Activated naive CD4-positive, alpha-beta T cell treated with anti-CD3 and anti-CD28 coated beads, Interleukin-2, amount 10 ng/mL, durations not matched to agents 7 days and 5 days (primary cell): ENCODE data around the gene AOPEP.

ENCODE experiments used
- CTCF ChIA-PET: fragments of 350-600 bp; sonication (Branson Sonifier 250); formaldehyde crosslinking; loops from one replicate; lab custom pipeline; 2021; ENCODE audit warnings: antibody characterized with exemption; lab: Charles Lee
- DNase-seq: peaks from one replicate; pipeline ENCODE4 v3.0.0-alpha.2; 2020
- H3K27ac Mint-ChIP-seq: one replicate; pipeline ENCODE4 v1.8.0; 2021; ENCODE audit warnings: mild to moderate bottlenecking, moderate library complexity, mixed read lengths
- H3K27me3 Mint-ChIP-seq: one replicate; pipeline ENCODE4 v1.8.0; 2021; ENCODE audit warnings: mild to moderate bottlenecking, mixed read lengths
- H3K36me3 Mint-ChIP-seq: one replicate; pipeline ENCODE4 v1.8.0; 2021; ENCODE audit warnings: mixed read lengths
- H3K4me1 Mint-ChIP-seq: one replicate; pipeline ENCODE4 v1.8.0; 2021; ENCODE audit warnings: mixed read lengths
- H3K4me3 Mint-ChIP-seq: one replicate; pipeline ENCODE4 v1.8.0; 2021; ENCODE audit warnings: mild to moderate bottlenecking, moderate library complexity, mixed read lengths
- H3K9me3 Mint-ChIP-seq: one replicate; pipeline ENCODE4 v1.8.0; 2021; ENCODE audit warnings: mixed read lengths

The AOPEP gene

GRCh38 chr9:94813379-94813778 is 86.9 kb downstream of the AOPEP start:
- Mint-ChIP-seq H3K4me3 (no peak overlapping the region), H3K9me3 (no peaks in the 10 kb centered on the region), H3K27ac (no peak overlapping the region), H3K36me3 (peaks cover 7% of the 10 kb centered on the region), H3K4me1 (no peaks in the 10 kb centered on the region), H3K27me3 (no peaks in the 10 kb centered on the region)
- CTCF ChIA-PET, result no interaction called here
- DNase-seq, result no peak

DNA sequence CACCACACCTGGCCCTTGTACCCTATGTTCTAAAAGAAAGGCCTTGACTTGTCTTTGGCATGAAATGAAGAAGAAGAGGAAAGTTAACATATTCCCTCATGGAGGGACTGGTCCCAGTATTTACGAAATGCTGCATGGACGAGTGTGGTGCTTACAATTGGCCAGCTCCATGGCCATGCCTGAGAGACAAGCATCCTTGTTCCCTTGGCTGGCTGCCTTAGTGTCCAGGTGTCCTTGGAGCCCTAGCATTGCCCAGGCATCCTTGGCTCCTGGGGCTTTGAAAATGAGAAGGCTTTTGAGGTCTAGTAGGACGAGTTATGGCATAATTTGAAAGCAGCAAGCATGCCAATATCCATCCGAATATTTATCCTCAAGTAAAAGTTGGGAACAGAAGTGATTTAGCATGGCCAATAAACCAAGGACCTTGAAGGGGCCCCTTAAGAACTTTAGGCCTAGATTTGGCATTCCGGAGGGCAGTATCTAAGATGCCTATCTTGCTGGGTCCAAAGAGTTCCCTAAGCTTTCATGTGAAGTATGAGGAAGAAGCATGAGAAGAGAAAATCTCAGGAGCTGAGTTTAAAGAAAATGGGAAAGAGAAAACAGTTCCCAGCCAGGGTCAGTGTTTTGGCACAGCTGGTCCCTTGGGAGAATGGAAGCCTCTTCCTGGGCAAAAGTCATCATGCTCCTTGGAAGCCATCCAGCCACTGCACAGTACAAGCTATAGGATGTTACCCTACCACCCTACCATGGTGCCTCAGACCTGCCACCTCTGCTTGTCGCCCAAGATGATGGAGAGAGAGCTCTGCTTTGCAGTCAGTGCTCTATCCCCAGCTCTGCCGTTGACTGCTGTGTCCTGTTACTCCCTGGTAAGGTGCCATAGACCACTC is 91.0 kb downstream of the AOPEP start:
- no peaks in the 10 kb centered on the region for H3K9me3 Mint-ChIP-seq
- no peaks in the 10 kb centered on the region for H3K27me3 Mint-ChIP-seq
- peak overlapping the region; percentile 52 for H3K27ac Mint-ChIP-seq
- H3K4me3 Mint-ChIP-seq, result no peak overlapping the region
- DNase-seq, result no peak
- H3K4me1 Mint-ChIP-seq, result peaks cover 11% of the 10 kb centered on the region
- peaks cover 7% of the 10 kb centered on the region for H3K36me3 Mint-ChIP-seq
- CTCF ChIA-PET, result no interaction called here

GRCh38 chr9:94818178-94818541 is 91.7 kb downstream of the AOPEP start:
- H3K4me3 Mint-ChIP-seq, result no peak overlapping the region
- peak overlapping the region; percentile 52 for H3K27ac Mint-ChIP-seq
- no peak for DNase-seq
- H3K9me3 Mint-ChIP-seq, result no peaks in the 10 kb centered on the region
- peaks cover 11% of the 10 kb centered on the region for H3K4me1 Mint-ChIP-seq
- peaks cover 8% of the 10 kb centered on the region for H3K36me3 Mint-ChIP-seq
- no peaks in the 10 kb centered on the region for H3K27me3 Mint-ChIP-seq
- CTCF ChIA-PET, result interaction anchor here (0.7 kb wide), 1 partner anchor 313 kb away, joined by 3 read pairs; no protein-coding TSS in a partner anchor

DNA sequence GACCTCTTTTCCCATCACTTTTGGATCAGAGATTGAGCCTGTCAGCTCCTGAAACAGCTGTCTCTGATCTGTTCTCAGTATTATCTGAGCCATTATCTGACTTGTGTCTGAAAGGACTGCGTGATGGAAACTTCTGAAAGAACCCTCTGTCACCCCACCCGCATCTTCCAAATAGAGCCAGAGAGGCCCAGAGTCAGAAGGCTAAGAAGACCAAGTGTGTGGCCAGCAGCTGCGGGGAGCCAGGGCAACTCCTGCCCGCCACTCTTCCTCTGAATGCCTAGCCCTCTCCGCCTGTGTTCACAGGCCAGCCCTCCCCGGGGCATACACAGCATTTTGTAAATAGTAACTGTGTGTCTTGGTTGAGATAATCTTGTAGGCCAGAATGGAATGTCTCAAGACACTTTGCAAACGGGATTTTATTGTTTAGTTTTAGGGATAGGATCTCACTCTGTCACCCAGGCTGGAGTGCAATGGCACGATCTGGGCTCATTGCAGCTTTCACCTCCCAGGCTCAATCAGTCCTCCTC is 92.7 kb downstream of the AOPEP start:
- peaks cover 6% of the 10 kb centered on the region for H3K36me3 Mint-ChIP-seq
- no peaks in the 10 kb centered on the region for H3K9me3 Mint-ChIP-seq
- H3K4me3 Mint-ChIP-seq, result no peak overlapping the region
- CTCF ChIA-PET, result interaction anchor here (0.7 kb wide), 1 partner anchor 312 kb away, joined by 3 read pairs; no protein-coding TSS in a partner anchor
- no peaks in the 10 kb centered on the region for H3K27me3 Mint-ChIP-seq
- no peak overlapping the region for H3K27ac Mint-ChIP-seq
- DNase-seq, result no peak
- peaks cover 11% of the 10 kb centered on the region for H3K4me1 Mint-ChIP-seq

GRCh38 chr9:94821098-94821887 is 94.8 kb downstream of the AOPEP start:
- H3K27ac Mint-ChIP-seq, result no peak overlapping the region
- H3K9me3 Mint-ChIP-seq, result no peaks in the 10 kb centered on the region
- no peak overlapping the region for H3K4me3 Mint-ChIP-seq
- H3K4me1 Mint-ChIP-seq, result peaks cover 11% of the 10 kb centered on the region
- DNase-seq, result no peak
- peaks cover 3% of the 10 kb centered on the region for H3K36me3 Mint-ChIP-seq
- H3K27me3 Mint-ChIP-seq, result no peaks in the 10 kb centered on the region
- CTCF ChIA-PET, result no interaction called here

GRCh38 chr9:94822273-94822672 is 95.8 kb downstream of the AOPEP start:
- Mint-ChIP-seq H3K4me3 (no peak overlapping the region), H3K27me3 (no peaks in the 10 kb centered on the region), H3K27ac (no peak overlapping the region), H3K36me3 (peaks cover 3% of the 10 kb centered on the region), H3K9me3 (no peaks in the 10 kb centered on the region), H3K4me1 (peaks cover 11% of the 10 kb centered on the region)
- CTCF ChIA-PET, result no interaction called here
- no peak for DNase-seq

DNA sequence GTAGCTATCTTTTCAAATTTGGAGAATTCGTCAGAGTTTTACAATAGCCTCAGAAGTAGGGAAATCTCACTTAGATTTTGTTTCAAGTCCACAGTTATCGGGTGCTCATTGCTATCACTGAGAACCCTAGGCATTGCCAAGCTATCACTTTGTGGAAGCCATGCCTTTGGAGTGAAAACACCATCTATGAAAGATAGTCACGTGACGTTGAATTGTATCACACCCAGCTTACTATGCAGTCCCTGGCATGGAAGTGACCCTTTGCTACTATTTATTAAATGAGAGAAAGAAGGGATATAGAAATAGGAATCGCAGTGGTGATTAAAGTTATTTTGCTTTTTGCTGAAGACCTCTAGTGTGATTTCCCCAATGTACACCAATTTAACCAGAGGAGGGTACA is 97.2 kb downstream of the AOPEP start:
- Mint-ChIP-seq H3K4me3 (no peak overlapping the region), H3K9me3 (no peaks in the 10 kb centered on the region), H3K27ac (no peak overlapping the region), H3K4me1 (peaks cover 11% of the 10 kb centered on the region), H3K27me3 (no peaks in the 10 kb centered on the region), H3K36me3 (peaks cover 3% of the 10 kb centered on the region)
- no peak for DNase-seq
- CTCF ChIA-PET, result interaction anchor here (0.5 kb wide), 1 partner anchor 26 kb away, joined by 3 read pairs; no protein-coding TSS in a partner anchor

DNA sequence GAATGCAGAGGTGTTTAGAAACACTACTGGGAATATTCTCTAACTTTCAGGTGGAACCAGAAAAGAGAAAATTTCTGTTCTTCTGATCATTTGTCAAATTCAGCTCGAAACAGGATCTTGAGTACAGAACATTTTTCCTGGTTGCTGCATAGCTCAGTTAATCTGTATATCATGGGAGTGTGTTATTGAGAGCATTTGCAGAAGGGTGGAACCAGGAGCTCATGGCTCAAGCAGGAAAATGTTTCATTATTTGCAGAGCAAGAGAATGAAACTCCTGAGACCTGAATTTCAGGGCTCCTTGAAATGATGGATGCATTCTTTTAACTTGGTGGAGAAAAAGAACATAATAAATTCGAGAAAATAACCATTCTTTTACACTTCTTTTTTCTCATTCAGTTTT is 97.9 kb downstream of the AOPEP start:
- Mint-ChIP-seq H3K27ac (no peak overlapping the region), H3K4me1 (peaks cover 11% of the 10 kb centered on the region), H3K4me3 (no peak overlapping the region), H3K27me3 (no peaks in the 10 kb centered on the region), H3K36me3 (peaks cover 3% of the 10 kb centered on the region), H3K9me3 (no peaks in the 10 kb centered on the region)
- no peak for DNase-seq
- CTCF ChIA-PET, result no interaction called here

- no peak overlapping the region for H3K4me3 Mint-ChIP-seq
- CTCF ChIA-PET, result interaction anchor here (1.1 kb wide), 1 partner anchor 144 kb away, joined by 3 read pairs; no protein-coding TSS in a partner anchor
Measured at GRCh38 chr9:94824913-94825610, 98.6 kb downstream of the AOPEP start.

DNA sequence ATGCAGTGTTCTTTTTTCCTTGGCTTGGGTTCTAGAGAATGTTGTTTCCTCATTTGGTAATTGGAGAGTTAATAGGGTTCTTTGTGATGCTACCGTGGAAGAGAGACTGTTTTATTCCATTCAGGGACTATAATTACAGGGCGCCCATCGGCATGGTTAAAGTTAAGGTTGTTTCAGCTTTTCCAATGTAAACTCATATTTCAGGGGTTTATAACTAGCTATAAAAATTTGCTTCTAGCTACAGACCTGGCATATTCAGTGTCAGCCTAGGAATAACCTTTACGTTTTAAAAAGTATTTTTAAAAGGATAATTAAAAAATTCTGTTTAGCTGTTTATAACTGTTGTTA is 99.1 kb downstream of the AOPEP start:
- Mint-ChIP-seq H3K36me3 (peaks cover 4% of the 10 kb centered on the region), H3K27ac (no peak overlapping the region), H3K27me3 (no peaks in the 10 kb centered on the region), H3K4me1 (peaks cover 11% of the 10 kb centered on the region), H3K4me3 (no peak overlapping the region), H3K9me3 (no peaks in the 10 kb centered on the region)
- CTCF ChIA-PET, result interaction anchor here (1.1 kb wide), 1 partner anchor 145 kb away, joined by 3 read pairs; no protein-coding TSS in a partner anchor
- no peak for DNase-seq

More at GRCh38 chr9:94824913-94825610, 98.6 kb downstream of the AOPEP start:
- no peak for DNase-seq
- no peaks in the 10 kb centered on the region for H3K27me3 Mint-ChIP-seq
- peaks cover 3% of the 10 kb centered on the region for H3K36me3 Mint-ChIP-seq
- H3K27ac Mint-ChIP-seq, result no peak overlapping the region
- no peaks in the 10 kb centered on the region for H3K9me3 Mint-ChIP-seq
- H3K4me1 Mint-ChIP-seq, result peaks cover 11% of the 10 kb centered on the region

- Mint-ChIP-seq H3K27me3 (no peaks in the 10 kb centered on the region), H3K4me1 (peaks cover 10% of the 10 kb centered on the region), H3K9me3 (no peaks in the 10 kb centered on the region), H3K4me3 (no peak overlapping the region), H3K36me3 (peaks cover 7% of the 10 kb centered on the region), H3K27ac (no peak overlapping the region)
- no peak for DNase-seq
- CTCF ChIA-PET, result interaction anchor here (1.1 kb wide), 1 partner anchor 145 kb away, joined by 3 read pairs; no protein-coding TSS in a partner anchor
Measured at GRCh38 chr9:94826044-94826443, 99.5 kb downstream of the AOPEP start.

DNA sequence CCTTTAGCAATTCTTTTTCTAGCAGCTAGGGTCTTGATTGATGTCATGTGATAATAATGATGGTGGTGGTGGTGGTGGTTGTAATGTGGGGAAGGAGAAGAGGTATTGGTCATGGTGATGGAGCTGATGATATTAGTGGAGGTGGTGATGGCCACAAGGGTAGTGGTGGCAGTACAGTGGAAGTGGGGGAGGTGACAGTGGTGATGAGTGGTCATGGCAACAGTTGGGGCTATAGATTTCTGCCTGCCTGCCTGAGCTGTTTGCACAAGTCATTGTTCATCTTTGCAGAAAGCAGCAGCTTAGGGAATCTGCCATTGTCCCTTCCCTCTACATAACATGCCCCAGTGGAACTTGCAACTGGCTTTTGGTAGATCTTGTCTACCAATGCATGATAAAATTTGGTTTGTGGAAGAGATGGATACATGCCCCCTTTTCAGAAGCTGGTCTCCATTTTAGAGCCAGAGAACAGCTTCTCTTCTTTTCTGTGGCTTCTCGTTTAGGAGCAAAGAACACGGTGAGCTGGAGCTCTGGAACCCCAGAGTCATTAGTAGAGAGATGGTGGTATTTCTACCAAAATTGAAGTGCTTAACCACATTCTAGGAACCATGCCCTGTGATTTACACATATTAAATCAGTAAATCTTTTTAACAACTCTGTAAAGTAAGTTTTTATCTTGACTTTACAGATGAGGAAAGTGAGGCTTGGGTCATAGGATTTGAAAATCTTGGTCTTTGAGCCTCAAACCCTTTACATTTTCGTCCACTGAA is 100.3 kb downstream of the AOPEP start:
- Mint-ChIP-seq H3K4me1 (peaks cover 2% of the 10 kb centered on the region), H3K27ac (no peak overlapping the region), H3K9me3 (no peaks in the 10 kb centered on the region), H3K36me3 (peaks cover 7% of the 10 kb centered on the region), H3K4me3 (no peak overlapping the region), H3K27me3 (no peaks in the 10 kb centered on the region)
- DNase-seq, result no peak
- CTCF ChIA-PET, result no interaction called here

- peaks cover 6% of the 10 kb centered on the region for H3K36me3 Mint-ChIP-seq
- DNase-seq, result no peak
- no peaks in the 10 kb centered on the region for H3K4me1 Mint-ChIP-seq
- no peak overlapping the region for H3K27ac Mint-ChIP-seq
- CTCF ChIA-PET, result no interaction called here
- no peak overlapping the region for H3K4me3 Mint-ChIP-seq
- H3K27me3 Mint-ChIP-seq, result no peaks in the 10 kb centered on the region
- H3K9me3 Mint-ChIP-seq, result no peaks in the 10 kb centered on the region
Measured at GRCh38 chr9:94827584-94828304, 101.2 kb downstream of the AOPEP start.
